ENCODE measurements around the gene TBC1D2B.

- TF ChIP-seq CTCF (IDR thresholded peaks at IDR 0.05) = no peak
- TF ChIP-seq POLR2A (IDR thresholded peaks at IDR 0.05) = no peak
Observed at GRCh38 chr15:78065973-78066946, 11.3 kb downstream of the TBC1D2B start.

Measured in body of pancreas (tissue), 4 donors.